ENCODE measurements around the gene HSPG2. TPM values are rescaled to one million over a fixed set of nuclear protein-coding genes. Genes with fewer than 3 reads are reported as not detected.

HSPG2 gene
- total and polyA plus RNA-seq, 2 of the 13 experiments (the other 11 are each of a cell fraction or from before 2014, with no cell fraction given): 9.1 to 13.1 TPM

DNA sequence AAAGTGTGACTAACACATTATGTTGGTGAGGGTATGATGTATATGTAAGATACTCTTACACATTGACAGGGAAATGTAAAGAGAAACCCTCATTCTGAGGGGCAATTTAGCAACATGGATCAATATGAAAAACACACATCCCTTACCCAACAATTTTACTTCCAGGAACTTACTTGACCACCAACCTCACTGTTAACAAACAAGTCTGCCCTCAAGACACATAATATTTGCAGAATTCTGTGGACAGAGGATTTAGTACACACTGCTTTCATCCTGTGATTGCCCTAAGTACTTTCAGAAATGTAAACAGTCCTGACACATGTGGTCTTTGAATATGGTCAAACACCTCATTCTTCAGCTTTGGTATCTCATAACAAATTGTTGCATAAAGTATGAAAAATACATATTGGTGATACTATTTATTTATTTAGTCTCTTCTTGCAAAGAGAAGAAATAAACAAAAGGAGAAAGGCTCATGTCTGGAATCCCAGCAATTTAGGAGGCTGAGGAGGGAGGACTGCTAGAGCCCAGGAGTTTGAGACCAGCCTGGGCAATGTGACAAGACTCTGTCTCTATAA lies 161.0 kb downstream of the HSPG2 start (continued):
- TF ChIP-seq, protein P1, sequence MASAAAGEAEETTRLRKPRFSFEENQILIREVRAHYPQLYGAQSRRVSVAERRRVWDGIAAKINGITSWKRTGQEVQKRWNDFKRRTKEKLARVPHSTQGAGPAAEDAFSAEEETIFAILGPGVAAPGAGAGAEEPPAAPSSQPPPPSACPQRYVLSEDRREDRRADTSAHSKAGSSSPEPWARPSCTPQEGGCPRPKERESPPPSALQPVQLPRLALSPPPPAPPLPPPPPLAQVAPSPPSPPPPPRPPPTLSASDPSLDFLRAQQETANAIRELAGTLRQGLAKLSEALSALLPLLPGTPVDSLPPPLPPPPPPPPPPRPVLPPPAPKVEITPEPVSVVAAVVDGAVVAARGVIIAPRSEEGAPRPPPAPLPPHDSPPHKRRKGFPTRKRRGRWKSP (CRISPR knock-in tag; IDR thresholded peaks at IDR 0.05): peak; percentile 25; the same call in 1 of the 2 replicates
- TF ChIP-seq, protein P2, sequence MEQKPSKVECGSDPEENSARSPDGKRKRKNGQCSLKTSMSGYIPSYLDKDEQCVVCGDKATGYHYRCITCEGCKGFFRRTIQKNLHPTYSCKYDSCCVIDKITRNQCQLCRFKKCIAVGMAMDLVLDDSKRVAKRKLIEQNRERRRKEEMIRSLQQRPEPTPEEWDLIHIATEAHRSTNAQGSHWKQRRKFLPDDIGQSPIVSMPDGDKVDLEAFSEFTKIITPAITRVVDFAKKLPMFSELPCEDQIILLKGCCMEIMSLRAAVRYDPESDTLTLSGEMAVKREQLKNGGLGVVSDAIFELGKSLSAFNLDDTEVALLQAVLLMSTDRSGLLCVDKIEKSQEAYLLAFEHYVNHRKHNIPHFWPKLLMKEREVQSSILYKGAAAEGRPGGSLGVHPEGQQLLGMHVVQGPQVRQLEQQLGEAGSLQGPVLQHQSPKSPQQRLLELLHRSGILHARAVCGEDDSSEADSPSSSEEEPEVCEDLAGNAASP (CRISPR knock-in tag; IDR thresholded peaks at IDR 0.05; ENCODE audit: borderline replicate concordance): peak; percentile 76
- TF ChIP-seq, protein P3, sequence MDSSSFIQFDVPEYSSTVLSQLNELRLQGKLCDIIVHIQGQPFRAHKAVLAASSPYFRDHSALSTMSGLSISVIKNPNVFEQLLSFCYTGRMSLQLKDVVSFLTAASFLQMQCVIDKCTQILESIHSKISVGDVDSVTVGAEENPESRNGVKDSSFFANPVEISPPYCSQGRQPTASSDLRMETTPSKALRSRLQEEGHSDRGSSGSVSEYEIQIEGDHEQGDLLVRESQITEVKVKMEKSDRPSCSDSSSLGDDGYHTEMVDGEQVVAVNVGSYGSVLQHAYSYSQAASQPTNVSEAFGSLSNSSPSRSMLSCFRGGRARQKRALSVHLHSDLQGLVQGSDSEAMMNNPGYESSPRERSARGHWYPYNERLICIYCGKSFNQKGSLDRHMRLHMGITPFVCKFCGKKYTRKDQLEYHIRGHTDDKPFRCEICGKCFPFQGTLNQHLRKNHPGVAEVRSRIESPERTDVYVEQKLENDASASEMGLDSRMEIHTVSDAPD (CRISPR knock-in tag; IDR thresholded peaks at IDR 0.05): no peak
- no peak for TF ChIP-seq ZNF180 (CRISPR knock-in tag; IDR thresholded peaks at IDR 0.05; ENCODE audit: borderline replicate concordance, low read depth)
- peak; percentile 86 for TF ChIP-seq CEBPG (CRISPR knock-in tag; IDR thresholded peaks at IDR 0.05)
- TF ChIP-seq, protein P4, sequence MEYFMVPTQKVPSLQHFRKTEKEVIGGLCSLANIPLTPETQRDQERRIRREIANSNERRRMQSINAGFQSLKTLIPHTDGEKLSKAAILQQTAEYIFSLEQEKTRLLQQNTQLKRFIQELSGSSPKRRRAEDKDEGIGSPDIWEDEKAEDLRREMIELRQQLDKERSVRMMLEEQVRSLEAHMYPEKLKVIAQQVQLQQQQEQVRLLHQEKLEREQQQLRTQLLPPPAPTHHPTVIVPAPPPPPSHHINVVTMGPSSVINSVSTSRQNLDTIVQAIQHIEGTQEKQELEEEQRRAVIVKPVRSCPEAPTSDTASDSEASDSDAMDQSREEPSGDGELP (IDR thresholded peaks at IDR 0.05; ENCODE audit: borderline replicate concordance, low read depth): 0 out of 2 replicates have a peak, but pooled peaks have one; percentile 34
- peak; percentile 99 for TF ChIP-seq FOXA3 (CRISPR knock-in tag; IDR thresholded peaks at IDR 0.05)
- peak; percentile 53; the same call in 1 of the 2 replicates for TF ChIP-seq DPF2 (CRISPR knock-in tag; IDR thresholded peaks at IDR 0.05; ENCODE audit: borderline replicate concordance, low read depth)
- TF ChIP-seq ATF7 (IDR thresholded peaks at IDR 0.05): peak; percentile 15; the same call in 1 of the 2 replicates
- no peak for TF ChIP-seq ATF7 (CRISPR knock-in tag; IDR thresholded peaks at IDR 0.05)
- TF ChIP-seq PHF5A (CRISPR knock-in tag; IDR thresholded peaks at IDR 0.05; ENCODE audit: low read depth, unreplicated experiment): peak; percentile 90
- TF ChIP-seq NAIF1 (CRISPR knock-in tag; IDR thresholded peaks at IDR 0.05; ENCODE audit: borderline replicate concordance): no peak
- TF ChIP-seq SOX5 (CRISPR knock-in tag; IDR thresholded peaks at IDR 0.05; ENCODE audit: borderline replicate concordance): peak; percentile 90
- peak; percentile 88 for TF ChIP-seq CREM (IDR thresholded peaks at IDR 0.05)
- no peak for TF ChIP-seq CREM (CRISPR knock-in tag; IDR thresholded peaks at IDR 0.05)
- TF ChIP-seq HDAC1 (CRISPR knock-in tag; IDR thresholded peaks at IDR 0.05): peak; percentile 81
